ENCODE measurements around the gene ERBB4. TPM values are rescaled to one million over a fixed set of nuclear protein-coding genes. Genes with fewer than 3 reads are reported as not detected.
"Not testable (repeated sequence)": the region's sequence is repeated elsewhere in the genome, so short reads cannot be mapped to it uniquely, and the experiment has no call there.

ERBB4 gene
- polyA plus RNA-seq, 6 donors from 2014 or later = not detected

GRCh38 chr2:212226114-212226513, 312.5 kb downstream of the ERBB4 start:
- Mint-ChIP-seq H3K4me1 (no peaks in the 10 kb centered on the region), H3K4me3 (no peak overlapping the region), H3K27ac (no peak overlapping the region), H3K27me3 (no peaks in the 10 kb centered on the region), H3K9me3 (peaks cover 0 to 10% (median 0%) of the 10 kb centered on the region in 7 donors), H3K36me3 (no peaks in the 10 kb centered on the region)
- no peak for DNase-seq
- no peak for ATAC-seq (ENCODE audit: low read depth in 2 of 2)

- Mint-ChIP-seq H3K36me3 (no peaks in the 10 kb centered on the region), H3K27me3 (no peaks in the 10 kb centered on the region), H3K4me3 (no peak overlapping the region), H3K27ac (no peak overlapping the region), H3K9me3 (no peaks in the 10 kb centered on the region), H3K4me1 (no peaks in the 10 kb centered on the region)
- DNase-seq (no peak), ATAC-seq (ENCODE audit: low read depth in 2 of 2) (no peak)
Measured at GRCh38 chr2:212223696-212224095, 314.9 kb downstream of the ERBB4 start.

- H3K4me1 Mint-ChIP-seq = no peaks in the 10 kb centered on the region
- no peaks in the 10 kb centered on the region for H3K36me3 Mint-ChIP-seq
- ATAC-seq (ENCODE audit: low read depth in 2 of 2) (no peak), DNase-seq (no peak)
- no peak overlapping the region for H3K4me3 Mint-ChIP-seq
- no peaks in the 10 kb centered on the region for H3K27me3 Mint-ChIP-seq
- H3K27ac Mint-ChIP-seq = no peak overlapping the region
- H3K9me3 Mint-ChIP-seq = peaks cover 0 to 5% (median 0%) of the 10 kb centered on the region in 7 donors
Measured at GRCh38 chr2:212213191-212213590, 325.4 kb downstream of the ERBB4 start.

GRCh38 chr2:212208467-212208866, 330.1 kb downstream of the ERBB4 start:
- no peaks in the 10 kb centered on the region for H3K4me1 Mint-ChIP-seq
- H3K27ac Mint-ChIP-seq = no peak overlapping the region
- no peaks in the 10 kb centered on the region for H3K36me3 Mint-ChIP-seq
- H3K4me3 Mint-ChIP-seq = no peak overlapping the region
- no peaks in the 10 kb centered on the region for H3K27me3 Mint-ChIP-seq
- ATAC-seq (ENCODE audit: low read depth in 2 of 2) (no peak), DNase-seq (no peak)
- peaks cover 0 to 5% (median 0%) of the 10 kb centered on the region in 7 donors for H3K9me3 Mint-ChIP-seq

GRCh38 chr2:212197776-212198175, 340.8 kb downstream of the ERBB4 start:
- DNase-seq = no peak
- no peak overlapping the region for H3K4me3 Mint-ChIP-seq
- ATAC-seq (ENCODE audit: low read depth in 2 of 2) = no peak
- no peak overlapping the region for H3K27ac Mint-ChIP-seq
- H3K4me1 Mint-ChIP-seq = no peaks in the 10 kb centered on the region
- no peaks in the 10 kb centered on the region for H3K9me3 Mint-ChIP-seq
- no peaks in the 10 kb centered on the region for H3K27me3 Mint-ChIP-seq
- H3K36me3 Mint-ChIP-seq = no peaks in the 10 kb centered on the region

GRCh38 chr2:212195626-212196025, 343.0 kb downstream of the ERBB4 start:
- no peak for DNase-seq
- no peak for ATAC-seq (ENCODE audit: low read depth in 2 of 2)
- no peaks in the 10 kb centered on the region for H3K36me3 Mint-ChIP-seq
- no peaks in the 10 kb centered on the region for H3K9me3 Mint-ChIP-seq
- H3K4me3 Mint-ChIP-seq = no peak overlapping the region
- H3K27ac Mint-ChIP-seq = no peak overlapping the region
- no peaks in the 10 kb centered on the region for H3K4me1 Mint-ChIP-seq
- no peaks in the 10 kb centered on the region for H3K27me3 Mint-ChIP-seq

- Mint-ChIP-seq H3K36me3 (no peaks in the 10 kb centered on the region), H3K4me3 (no peak overlapping the region), H3K4me1 (no peaks in the 10 kb centered on the region), H3K9me3 (no peaks in the 10 kb centered on the region), H3K27ac (no peak overlapping the region), H3K27me3 (no peaks in the 10 kb centered on the region)
- DNase-seq = no peak
- no peak for ATAC-seq (ENCODE audit: low read depth in 2 of 2)
Measured at GRCh38 chr2:212194396-212194795, 344.2 kb downstream of the ERBB4 start.

GRCh38 chr2:212193803-212194202, 344.8 kb downstream of the ERBB4 start:
- Mint-ChIP-seq H3K4me3 (no peak overlapping the region), H3K27me3 (no peaks in the 10 kb centered on the region), H3K27ac (no peak overlapping the region), H3K36me3 (no peaks in the 10 kb centered on the region), H3K9me3 (no peaks in the 10 kb centered on the region), H3K4me1 (no peaks in the 10 kb centered on the region)
- ATAC-seq (ENCODE audit: low read depth in 2 of 2) (no peak), DNase-seq (no peak)

- Mint-ChIP-seq H3K4me1 (no peaks in the 10 kb centered on the region), H3K9me3 (peaks cover 0 to 3% (median 0%) of the 10 kb centered on the region in 7 donors), H3K27ac (no peak overlapping the region), H3K27me3 (no peaks in the 10 kb centered on the region), H3K4me3 (no peak overlapping the region), H3K36me3 (no peaks in the 10 kb centered on the region)
- no peak for ATAC-seq (ENCODE audit: low read depth in 2 of 2)
- DNase-seq = no peak
Measured at GRCh38 chr2:212193056-212193455, 345.5 kb downstream of the ERBB4 start.

- H3K27me3 Mint-ChIP-seq; H3K27ac Mint-ChIP-seq; H3K36me3 Mint-ChIP-seq; DNase-seq; H3K4me3 Mint-ChIP-seq; ATAC-seq (ENCODE audit: low read depth in 2 of 2); H3K4me1 Mint-ChIP-seq; H3K9me3 Mint-ChIP-seq: not testable (repeated sequence)
Measured at GRCh38 chr2:212191438-212191837, 347.2 kb downstream of the ERBB4 start.

GRCh38 chr2:212186166-212186565, 352.4 kb downstream of the ERBB4 start:
- no peak overlapping the region for H3K27ac Mint-ChIP-seq
- no peaks in the 10 kb centered on the region for H3K4me1 Mint-ChIP-seq
- H3K36me3 Mint-ChIP-seq = no peaks in the 10 kb centered on the region
- H3K9me3 Mint-ChIP-seq = peaks cover 0 to 4% (median 0%) of the 10 kb centered on the region in 7 donors
- ATAC-seq (ENCODE audit: low read depth in 2 of 2) = no peak
- H3K27me3 Mint-ChIP-seq = no peaks in the 10 kb centered on the region
- no peak overlapping the region for H3K4me3 Mint-ChIP-seq
- DNase-seq = no peak

GRCh38 chr2:212181646-212182045, 357.0 kb downstream of the ERBB4 start:
- H3K27me3 Mint-ChIP-seq = no peaks in the 10 kb centered on the region
- H3K36me3 Mint-ChIP-seq = no peaks in the 10 kb centered on the region
- DNase-seq (no peak), ATAC-seq (ENCODE audit: low read depth in 2 of 2) (no peak)
- no peaks in the 10 kb centered on the region for H3K4me1 Mint-ChIP-seq
- no peaks in the 10 kb centered on the region for H3K9me3 Mint-ChIP-seq
- no peak overlapping the region for H3K27ac Mint-ChIP-seq
- no peak overlapping the region for H3K4me3 Mint-ChIP-seq

- DNase-seq (no peak), ATAC-seq (ENCODE audit: low read depth in 2 of 2) (no peak)
- no peaks in the 10 kb centered on the region for H3K36me3 Mint-ChIP-seq
- H3K27ac Mint-ChIP-seq = no peak overlapping the region
- H3K4me1 Mint-ChIP-seq = no peaks in the 10 kb centered on the region
- no peaks in the 10 kb centered on the region for H3K27me3 Mint-ChIP-seq
- no peak overlapping the region for H3K4me3 Mint-ChIP-seq
- no peaks in the 10 kb centered on the region for H3K9me3 Mint-ChIP-seq
Measured at GRCh38 chr2:212180408-212181083, 358.1 kb downstream of the ERBB4 start.

- Mint-ChIP-seq H3K27ac (peak overlapping the region in 1 of 6 donors; percentile 7), H3K36me3 (no peaks in the 10 kb centered on the region), H3K9me3 (peaks cover 0 to under 1% (median 0%) of the 10 kb centered on the region in 7 donors), H3K4me3 (no peak overlapping the region), H3K4me1 (no peaks in the 10 kb centered on the region), H3K27me3 (no peaks in the 10 kb centered on the region)
- no peak for DNase-seq
- no peak for ATAC-seq (ENCODE audit: low read depth in 2 of 2)
Measured at GRCh38 chr2:212177724-212178123, 360.9 kb downstream of the ERBB4 start.

- Mint-ChIP-seq H3K4me3 (no peak overlapping the region), H3K9me3 (peaks cover 1 to 15% (median 5%) of the 10 kb centered on the region in 7 donors), H3K27ac (no peak overlapping the region), H3K36me3 (no peaks in the 10 kb centered on the region), H3K4me1 (no peaks in the 10 kb centered on the region), H3K27me3 (no peaks in the 10 kb centered on the region)
- ATAC-seq (ENCODE audit: low read depth in 2 of 2) = no peak
- no peak for DNase-seq
Measured at GRCh38 chr2:212176151-212176550, 362.5 kb downstream of the ERBB4 start.

Measured in naive B cell (primary cell).